ENCODE data around the gene DDR1.

DDR1 gene

DNA sequence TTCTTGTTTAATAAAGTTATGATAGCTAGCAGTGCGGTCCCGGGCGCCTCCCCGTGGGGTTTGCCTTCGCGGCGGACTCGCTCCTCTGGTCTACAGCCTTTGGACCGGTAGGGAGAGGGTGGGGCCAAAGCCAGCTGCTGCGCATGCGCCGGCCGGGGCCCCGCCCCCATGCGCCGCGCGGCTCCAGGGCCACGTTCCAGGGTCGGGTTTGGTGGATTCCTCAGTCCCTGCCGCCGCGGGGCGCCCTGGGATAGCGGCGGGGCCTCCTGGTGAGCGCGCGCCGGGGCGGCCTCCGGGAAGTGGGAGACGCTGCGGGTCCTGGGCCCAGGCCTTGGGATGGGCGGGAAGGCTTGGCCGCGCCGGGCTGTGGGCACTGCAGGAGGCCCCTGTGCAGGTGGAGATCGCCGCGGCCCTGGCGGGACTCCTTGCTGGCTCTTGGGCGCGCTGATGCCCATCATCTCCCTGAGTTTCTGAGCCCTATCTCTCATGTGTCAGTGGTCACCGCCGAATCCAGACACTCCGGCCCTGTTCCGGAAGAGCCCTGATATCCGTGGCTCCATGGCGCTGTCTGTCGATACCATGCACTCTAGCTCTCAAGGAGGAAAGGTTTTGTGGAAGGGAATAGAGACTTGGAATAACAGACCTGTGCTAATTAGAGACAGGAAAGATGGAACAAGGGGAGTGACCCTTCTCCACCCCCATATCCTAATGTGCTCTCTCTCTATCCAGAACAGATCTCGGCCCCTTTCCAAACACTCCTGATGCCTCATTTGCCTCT lies 29.9 kb downstream of the DDR1 start, which contains the start of gene VARS2:
VARS2 (plus strand) TSS at position 163 of the 778 bp plus-strand sequence; CDS start at position 762, 599 bp downstream.
- TF ChIP-seq EGR1 (IDR thresholded peaks at IDR 0.05) (0 out of 2 replicates have a peak, but pooled peaks have one; percentile 2), CREB1 (IDR thresholded peaks at IDR 0.05; ENCODE audit: low read depth) (no peak), EP300 (IDR thresholded peaks at IDR 0.05; ENCODE audit: borderline replicate concordance) (peak; percentile 59; the same call in 1 of the 2 replicates), NFIC (IDR thresholded peaks at IDR 0.05) (peak; percentile 36; the same call in 1 of the 2 replicates), ZBTB7A (IDR thresholded peaks at IDR 0.05; ENCODE audit: low read depth) (0 out of 2 replicates have a peak, but pooled peaks have one; percentile 23), MAX (IDR thresholded peaks at IDR 0.05) (peak; percentile 86; the same call in 1 of the 2 replicates), RAD21 (IDR thresholded peaks at IDR 0.05; ENCODE audit: low read depth) (peak; percentile 42; the same call in 1 of the 2 replicates), TAF1 (IDR thresholded peaks at IDR 0.05; ENCODE audit: low read depth) (peak; percentile 66; the same call in 1 of the 2 replicates), TCF12 (IDR thresholded peaks at IDR 0.05; ENCODE audit: low read depth) (peak; percentile 66; the same call in 1 of the 2 replicates), YY1 (IDR thresholded peaks at IDR 0.05; ENCODE audit: low read depth) (peak; percentile 18; the same call in 1 of the 2 replicates), TEAD4 (IDR thresholded peaks at IDR 0.05) (peak; percentile 67; the same call in 1 of the 2 replicates), CEBPB (IDR thresholded peaks at IDR 0.05) (no peak; the same call in 1 of the 2 replicates), FOXM1 (IDR thresholded peaks at IDR 0.05; ENCODE audit: borderline replicate concordance, low read depth) (no peak)
- TF ChIP-seq, protein P1, sequence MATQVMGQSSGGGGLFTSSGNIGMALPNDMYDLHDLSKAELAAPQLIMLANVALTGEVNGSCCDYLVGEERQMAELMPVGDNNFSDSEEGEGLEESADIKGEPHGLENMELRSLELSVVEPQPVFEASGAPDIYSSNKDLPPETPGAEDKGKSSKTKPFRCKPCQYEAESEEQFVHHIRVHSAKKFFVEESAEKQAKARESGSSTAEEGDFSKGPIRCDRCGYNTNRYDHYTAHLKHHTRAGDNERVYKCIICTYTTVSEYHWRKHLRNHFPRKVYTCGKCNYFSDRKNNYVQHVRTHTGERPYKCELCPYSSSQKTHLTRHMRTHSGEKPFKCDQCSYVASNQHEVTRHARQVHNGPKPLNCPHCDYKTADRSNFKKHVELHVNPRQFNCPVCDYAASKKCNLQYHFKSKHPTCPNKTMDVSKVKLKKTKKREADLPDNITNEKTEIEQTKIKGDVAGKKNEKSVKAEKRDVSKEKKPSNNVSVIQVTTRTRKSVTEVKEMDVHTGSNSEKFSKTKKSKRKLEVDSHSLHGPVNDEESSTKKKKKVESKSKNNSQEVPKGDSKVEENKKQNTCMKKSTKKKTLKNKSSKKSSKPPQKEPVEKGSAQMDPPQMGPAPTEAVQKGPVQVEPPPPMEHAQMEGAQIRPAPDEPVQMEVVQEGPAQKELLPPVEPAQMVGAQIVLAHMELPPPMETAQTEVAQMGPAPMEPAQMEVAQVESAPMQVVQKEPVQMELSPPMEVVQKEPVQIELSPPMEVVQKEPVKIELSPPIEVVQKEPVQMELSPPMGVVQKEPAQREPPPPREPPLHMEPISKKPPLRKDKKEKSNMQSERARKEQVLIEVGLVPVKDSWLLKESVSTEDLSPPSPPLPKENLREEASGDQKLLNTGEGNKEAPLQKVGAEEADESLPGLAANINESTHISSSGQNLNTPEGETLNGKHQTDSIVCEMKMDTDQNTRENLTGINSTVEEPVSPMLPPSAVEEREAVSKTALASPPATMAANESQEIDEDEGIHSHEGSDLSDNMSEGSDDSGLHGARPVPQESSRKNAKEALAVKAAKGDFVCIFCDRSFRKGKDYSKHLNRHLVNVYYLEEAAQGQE (IDR thresholded peaks at IDR 0.05; ENCODE audit: low read depth) = no peak
- TF ChIP-seq, protein P2, sequence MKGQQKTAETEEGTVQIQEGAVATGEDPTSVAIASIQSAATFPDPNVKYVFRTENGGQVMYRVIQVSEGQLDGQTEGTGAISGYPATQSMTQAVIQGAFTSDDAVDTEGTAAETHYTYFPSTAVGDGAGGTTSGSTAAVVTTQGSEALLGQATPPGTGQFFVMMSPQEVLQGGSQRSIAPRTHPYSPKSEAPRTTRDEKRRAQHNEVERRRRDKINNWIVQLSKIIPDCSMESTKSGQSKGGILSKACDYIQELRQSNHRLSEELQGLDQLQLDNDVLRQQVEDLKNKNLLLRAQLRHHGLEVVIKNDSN (IDR thresholded peaks at IDR 0.05) = no peak

DNA sequence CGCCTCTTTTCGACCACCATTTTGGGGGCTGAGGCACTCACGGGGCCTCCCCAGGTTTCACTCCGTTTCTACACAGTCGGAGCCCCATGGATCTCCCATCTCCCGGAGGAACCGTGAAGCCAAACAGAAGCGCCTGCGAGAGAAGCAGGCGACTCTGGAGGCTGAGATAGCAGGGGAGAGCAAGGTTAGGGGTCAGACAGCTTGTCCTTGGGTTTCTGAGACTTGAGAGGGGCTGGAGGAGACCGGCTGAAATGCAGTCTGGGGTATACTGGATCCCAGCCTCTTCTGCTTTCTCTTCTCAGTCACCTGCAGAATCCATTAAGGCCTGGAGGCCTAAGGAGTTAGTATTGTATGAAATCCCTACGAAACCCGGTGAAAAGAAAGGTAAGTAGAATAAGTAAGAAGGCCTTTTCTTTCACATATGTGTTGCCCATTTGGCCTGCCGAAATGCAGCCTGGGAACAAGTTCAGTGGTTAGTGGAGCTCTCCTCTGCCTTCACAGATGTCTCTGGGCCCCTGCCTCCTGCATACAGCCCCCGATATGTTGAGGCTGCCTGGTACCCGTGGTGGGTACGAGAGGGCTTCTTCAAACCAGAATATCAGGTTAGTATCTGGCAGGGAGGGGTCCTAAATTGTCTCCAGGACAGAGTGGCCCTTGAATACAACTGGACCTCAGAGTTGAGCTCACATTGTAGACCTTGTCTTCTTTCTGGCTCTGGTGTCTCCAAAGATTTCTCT lies 30.7 kb downstream of the DDR1 start:
- TF ChIP-seq TEAD4 (IDR thresholded peaks at IDR 0.05) = no peak
- no peak for TF ChIP-seq CREB1 (IDR thresholded peaks at IDR 0.05; ENCODE audit: low read depth)
- TF ChIP-seq TCF12 (IDR thresholded peaks at IDR 0.05; ENCODE audit: low read depth) = no peak
- TF ChIP-seq TAF1 (IDR thresholded peaks at IDR 0.05; ENCODE audit: low read depth) = no peak
- no peak for TF ChIP-seq FOXM1 (IDR thresholded peaks at IDR 0.05; ENCODE audit: borderline replicate concordance, low read depth)
- TF ChIP-seq, protein P2 (IDR thresholded peaks at IDR 0.05) = no peak
- no peak for TF ChIP-seq MAX (IDR thresholded peaks at IDR 0.05)
- TF ChIP-seq, protein P1 (IDR thresholded peaks at IDR 0.05; ENCODE audit: low read depth) = no peak
- TF ChIP-seq ZBTB7A (IDR thresholded peaks at IDR 0.05; ENCODE audit: low read depth) = no peak
- TF ChIP-seq EGR1 (IDR thresholded peaks at IDR 0.05) = no peak
- TF ChIP-seq NFIC (IDR thresholded peaks at IDR 0.05) = no peak
- no peak for TF ChIP-seq RAD21 (IDR thresholded peaks at IDR 0.05; ENCODE audit: low read depth)
- TF ChIP-seq YY1 (IDR thresholded peaks at IDR 0.05; ENCODE audit: low read depth) = no peak
- no peak for TF ChIP-seq EP300 (IDR thresholded peaks at IDR 0.05; ENCODE audit: borderline replicate concordance)
- TF ChIP-seq CEBPB (IDR thresholded peaks at IDR 0.05) = no peak

GRCh38 chr6:30915591-30915946 lies 31.2 kb downstream of the DDR1 start:
- TF ChIP-seq MAX (IDR thresholded peaks at IDR 0.05) (no peak), RAD21 (IDR thresholded peaks at IDR 0.05; ENCODE audit: low read depth) (peak; percentile 81), TCF12 (IDR thresholded peaks at IDR 0.05; ENCODE audit: low read depth) (no peak), EP300 (IDR thresholded peaks at IDR 0.05; ENCODE audit: borderline replicate concordance) (no peak)

DNA sequence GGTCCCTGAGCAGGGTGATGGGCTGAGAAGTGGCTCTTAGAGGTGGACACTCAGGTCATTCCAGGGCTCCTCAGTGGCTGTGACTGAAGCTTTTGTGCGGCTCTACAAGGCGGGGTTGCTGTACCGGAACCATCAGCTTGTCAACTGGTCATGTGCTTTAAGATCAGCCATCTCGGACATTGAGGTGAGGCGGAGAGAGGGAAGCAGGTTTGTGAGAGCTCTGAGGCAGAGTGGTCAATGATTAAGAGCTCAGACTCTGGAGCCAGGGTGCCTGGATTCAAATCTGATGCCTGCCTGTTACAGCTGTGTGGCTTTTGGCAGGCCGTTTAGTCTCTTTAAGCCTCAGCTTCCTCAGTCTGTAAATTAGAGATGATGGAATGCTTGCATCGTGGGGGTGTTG lies 32.7 kb downstream of the DDR1 start:
- TF ChIP-seq ZBTB7A (IDR thresholded peaks at IDR 0.05; ENCODE audit: low read depth) (no peak), TAF1 (IDR thresholded peaks at IDR 0.05; ENCODE audit: low read depth) (no peak), NFIC (IDR thresholded peaks at IDR 0.05) (no peak), EGR1 (IDR thresholded peaks at IDR 0.05) (no peak), FOXM1 (IDR thresholded peaks at IDR 0.05; ENCODE audit: borderline replicate concordance, low read depth) (no peak)

- TF ChIP-seq EP300 (IDR thresholded peaks at IDR 0.05; ENCODE audit: borderline replicate concordance) = no peak
- TF ChIP-seq, protein P1 (IDR thresholded peaks at IDR 0.05; ENCODE audit: low read depth) = no peak
- TF ChIP-seq MAX (IDR thresholded peaks at IDR 0.05) = no peak
- no peak for TF ChIP-seq NFIC (IDR thresholded peaks at IDR 0.05)
- TF ChIP-seq ZBTB7A (IDR thresholded peaks at IDR 0.05; ENCODE audit: low read depth) = no peak
- TF ChIP-seq TCF12 (IDR thresholded peaks at IDR 0.05; ENCODE audit: low read depth) = no peak
- no peak for TF ChIP-seq CREB1 (IDR thresholded peaks at IDR 0.05; ENCODE audit: low read depth)
- TF ChIP-seq TEAD4 (IDR thresholded peaks at IDR 0.05) = no peak
- TF ChIP-seq YY1 (IDR thresholded peaks at IDR 0.05; ENCODE audit: low read depth) = no peak
- TF ChIP-seq RAD21 (IDR thresholded peaks at IDR 0.05; ENCODE audit: low read depth) = no peak
- no peak for TF ChIP-seq CEBPB (IDR thresholded peaks at IDR 0.05)
Measured at GRCh38 chr6:30917487-30917886, 33.2 kb downstream of the DDR1 start.
